Measurements from ENCODE around the gene RAPGEF4. TPM values are rescaled to one million over a fixed set of nuclear protein-coding genes. Genes with fewer than 3 reads are reported as not detected.

RAPGEF4 gene
- total and polyA plus RNA-seq, 9 of the 15 experiments (the other 6 are each of a cell fraction or from before 2014, with no cell fraction given), result 0.04 to 0.33 (median 0.13) TPM; not detected in 6

DNA sequence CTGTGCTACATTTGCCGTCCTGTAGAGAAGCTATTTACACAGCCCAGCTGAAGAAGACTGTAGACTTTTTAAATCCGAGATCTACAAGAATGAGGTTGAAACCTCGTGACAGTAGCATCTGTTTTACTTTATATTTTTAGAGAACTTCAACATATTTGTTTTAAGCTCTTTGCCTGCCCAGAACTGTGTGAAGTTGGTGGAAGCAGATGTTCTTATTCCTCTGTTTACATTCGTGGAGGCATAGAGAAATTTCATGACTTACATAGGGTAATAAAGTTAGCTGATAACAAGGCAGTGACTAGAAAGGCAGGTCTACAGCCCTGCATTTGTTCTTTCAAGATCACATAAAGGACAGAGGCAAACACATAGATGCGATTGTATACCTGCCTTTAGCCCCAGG, 293.0 kb downstream of the RAPGEF4 start:
- Histone ChIP-seq H3K4me1 (replicated peaks in 1 of 2; ENCODE audit: control insufficient read depth in 2 of 2, insufficient read depth in 2 of 2, low read length in 2 of 2) (no peaks in the 10 kb centered on the region), H3K4me3 (no peak overlapping the region), H4K20me1 (replicated peaks; ENCODE audit: control insufficient read depth, insufficient read depth, low read length) (no peaks in the 10 kb centered on the region), H3K9me1 (ENCODE audit: control insufficient read depth, insufficient read depth, low read length) (no peaks in the 10 kb centered on the region), H2AFZ (ENCODE audit: low read depth, low read length) (no peak overlapping the region), H3K9ac (ENCODE audit: insufficient read depth in 1 of 2, low read depth in 2 of 2, low read length in 2 of 2) (no peak overlapping the region), H3K27ac (ENCODE audit: extremely low read depth, low read depth, low read length) (no peak overlapping the region), H3K36me3 (ENCODE audit: control insufficient read depth, insufficient read depth, low read length) (no peaks in the 10 kb centered on the region), H3K27me3 (ENCODE audit: control insufficient read depth in 2 of 2, insufficient read depth in 2 of 2, low read length in 2 of 2) (peaks cover 27 to 34% of the 10 kb centered on the region in 2 experiments), H3K9me3 (replicated peaks; ENCODE audit: control insufficient read depth, insufficient read depth, low read depth, low read length) (no peaks in the 10 kb centered on the region), H3K4me2 (ENCODE audit: insufficient read depth, low read length) (no peak overlapping the region), H3K79me2 (ENCODE audit: control insufficient read depth, insufficient read depth, low read length) (no peaks in the 10 kb centered on the region)
- ATAC-seq (no peak), DNase-seq (ENCODE audit: extremely low read depth in 1 of 4, low spot score in 3 of 4) (no peak), FAIRE-seq (no peak)
- 9% methylated on average over 5 of the region's 5 CpGs for WGBS (ENCODE audit: insufficient coverage, low coverage, missing lambda C conversion rate)
- ChIA-PET CTCF (ENCODE audit: low intra/inter-chr PET ratio) (interaction anchor here (1.9 to 4.5 kb wide), 2 partner anchors 181 to 186 kb away, joined by 8 to 79 read pairs; no protein-coding TSS in a partner anchor), POLR2A (interaction anchor here (0.6 to 1.4 kb wide), 5 partner anchors 12 to 208 kb away, joined by 3 to 5 read pairs (median 3); no protein-coding TSS in a partner anchor)
- intact Hi-C loops (cut with micrococcal nuclease), result loop anchor here (5.0 to 10.0 kb wide), 2 partner anchors 419 to 1316 kb away; no protein-coding TSS in a partner anchor
- in situ Hi-C loops (cut with MboI), result loop anchor here (5.0 kb wide), 1 partner anchor 184 kb away; no protein-coding TSS in a partner anchor
- no TSS peak for BruUV-seq (replicated peaks)
- TF ChIP-seq PTTG1 (tag; IDR thresholded peaks at IDR 0.05; ENCODE audit: low read depth) (no peak), RBBP5 (IDR thresholded peaks at IDR 0.05; ENCODE audit: borderline replicate concordance, insufficient read depth, low read length, poor library complexity, severe bottlenecking) (no peak), DNMT1 (IDR thresholded peaks at IDR 0.05) (no peak), ZNF212 (CRISPR knock-in tag; IDR thresholded peaks at IDR 0.05) (no peak), FOXP1 (CRISPR knock-in tag; IDR thresholded peaks at IDR 0.05) (no peak), PHTF2 (CRISPR knock-in tag; IDR thresholded peaks at IDR 0.05) (no peak), ZEB2 (IDR thresholded peaks at IDR 0.05) (no peak), ZNF507 (tag; conservative IDR thresholded peaks at IDR 0.05) (no peak), ZC3H11A (IDR thresholded peaks at IDR 0.05; ENCODE audit: low read depth, low read length) (no peak), NFE2 (IDR thresholded peaks at IDR 0.05; ENCODE audit: low read depth) (no peak), CSDE1 (IDR thresholded peaks at IDR 0.05) (no peak), BRD4 (IDR thresholded peaks at IDR 0.05) (no peak), ZNF354B (CRISPR knock-in tag; IDR thresholded peaks at IDR 0.05) (no peak), NELFE (IDR thresholded peaks at IDR 0.05; ENCODE audit: insufficient read depth, insufficient read length) (no peak)
- TF ChIP-seq, protein P1, sequence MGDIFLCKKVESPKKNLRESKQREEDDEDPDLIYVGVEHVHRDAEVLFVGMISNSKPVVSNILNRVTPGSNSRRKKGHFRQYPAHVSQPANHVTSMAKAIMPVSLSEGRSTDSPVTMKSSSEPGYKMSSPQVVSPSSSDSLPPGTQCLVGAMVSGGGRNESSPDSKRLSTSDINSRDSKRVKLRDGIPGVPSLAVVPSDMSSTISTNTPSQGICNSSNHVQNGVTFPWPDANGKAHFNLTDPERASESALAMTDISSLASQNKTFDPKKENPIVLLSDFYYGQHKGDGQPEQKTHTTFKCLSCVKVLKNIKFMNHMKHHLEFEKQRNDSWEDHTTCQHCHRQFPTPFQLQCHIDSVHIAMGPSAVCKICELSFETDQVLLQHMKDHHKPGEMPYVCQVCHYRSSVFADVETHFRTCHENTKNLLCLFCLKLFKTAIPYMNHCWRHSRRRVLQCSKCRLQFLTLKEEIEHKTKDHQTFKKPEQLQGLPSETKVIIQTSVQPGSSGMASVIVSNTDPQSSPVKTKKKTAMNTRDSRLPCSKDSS (IDR thresholded peaks at IDR 0.05; ENCODE audit: low read depth, partially characterized antibody), result no peak
- TF ChIP-seq, protein P2, sequence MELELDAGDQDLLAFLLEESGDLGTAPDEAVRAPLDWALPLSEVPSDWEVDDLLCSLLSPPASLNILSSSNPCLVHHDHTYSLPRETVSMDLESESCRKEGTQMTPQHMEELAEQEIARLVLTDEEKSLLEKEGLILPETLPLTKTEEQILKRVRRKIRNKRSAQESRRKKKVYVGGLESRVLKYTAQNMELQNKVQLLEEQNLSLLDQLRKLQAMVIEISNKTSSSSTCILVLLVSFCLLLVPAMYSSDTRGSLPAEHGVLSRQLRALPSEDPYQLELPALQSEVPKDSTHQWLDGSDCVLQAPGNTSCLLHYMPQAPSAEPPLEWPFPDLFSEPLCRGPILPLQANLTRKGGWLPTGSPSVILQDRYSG (tag; conservative IDR thresholded peaks at IDR 0.05; ENCODE audit: low read depth), result no peak

Data from K562 (cell line).